HG02763 (cell line): Measurements from ENCODE around the gene GCG.

Experiments
- ATAC-seq: cut with Tn5 transposase; IDR thresholded peaks from one replicate; pipeline ENCODE4 v1.9.1; 2021; ENCODE audit warnings: mild to moderate bottlenecking, moderate library complexity; ENCODE audit not compliant: unreplicated experiment

The GCG gene

GRCh38 chr2:162106746-162107145 lies 45.3 kb downstream of the GCG start:
- ATAC-seq: no peak

GRCh38 chr2:162106146-162106551 lies 45.9 kb downstream of the GCG start:
- no peak for ATAC-seq

- ATAC-seq: no peak
Observed at GRCh38 chr2:162103443-162104009, 48.5 kb downstream of the GCG start.

GRCh38 chr2:162100579-162100978 lies 51.5 kb downstream of the GCG start:
- ATAC-seq: no peak

- ATAC-seq: no peak
Observed at GRCh38 chr2:162099836-162100235, 52.2 kb downstream of the GCG start.
